OCI-LY7 (cell line): ENCODE measurements around the gene CDAN1. TPM values are rescaled to one million over a fixed set of nuclear protein-coding genes. Genes with fewer than 3 reads are reported as not detected.

Experiments used
- BruUV-seq: library from RNA; stranded (reverse); fragments of 400-500 nt; replicated peaks from 2 replicates; lab custom pipeline; 2021; lab: Mats Ljungman, UMichigan
- CTCF ChIA-PET: fragments of 300-600 bp; sonication (Branson Sonifier 250); formaldehyde crosslinking; loops from one replicate; lab custom pipeline; 2022; ENCODE audit warnings: antibody characterized with exemption; ENCODE audit not compliant: unreplicated experiment; lab: Charles Lee
- POLR2A ChIA-PET: fragments of 300-600 bp; sonication (Branson Sonifier 250); formaldehyde crosslinking; loops from one replicate; lab custom pipeline; 2022; ENCODE audit warnings: antibody characterized with exemption; lab: Charles Lee
- DNase-seq: peaks from one replicate; pipeline ENCODE4 v3.0.0-alpha.2; 2015; ENCODE audit warnings: low spot score
- H2AFZ ChIP-seq: fragments of 200-600 bp; sonication (generic), shearing (Covaris generic); 2 replicates; pipeline ENCODE4 v1.6.1; 2014; ENCODE audit warnings: mild to moderate bottlenecking, antibody characterized with exemption, low read length, moderate library complexity
- H3K27ac ChIP-seq: fragments of 200-600 bp; sonication (generic); 2 replicates; pipeline ENCODE4 v1.5.1; 2014; ENCODE audit warnings: mixed run types, low read depth, mild to moderate bottlenecking, moderate library complexity, low read length, inconsistent platforms; ENCODE audit not compliant: poor library complexity, severe bottlenecking
- H3K36me3 ChIP-seq: fragments of 200-600 bp; sonication (generic); 2 replicates; pipeline ENCODE4 v1.6.1; 2014; ENCODE audit warnings: mild to moderate bottlenecking, antibody characterized with exemption, low read length, moderate library complexity, mixed read lengths; ENCODE audit not compliant: insufficient read depth
- H3K4me1 ChIP-seq: fragments of 200-600 bp; sonication (generic); 2 replicates; pipeline ENCODE4 v1.5.1; 2014; ENCODE audit warnings: mild to moderate bottlenecking, low read length; ENCODE audit not compliant: insufficient read depth, poor library complexity, severe bottlenecking
- H3K4me2 ChIP-seq: fragments of 200-600 bp; sonication (generic); 2 replicates; pipeline ENCODE4 v1.6.1; 2014; ENCODE audit warnings: mild to moderate bottlenecking, low read length
- H3K4me3 ChIP-seq: fragments of 200-600 bp; sonication (generic); 2 replicates; pipeline ENCODE4 v1.5.1; 2014; ENCODE audit warnings: mild to moderate bottlenecking, low read depth, low read length; ENCODE audit not compliant: poor library complexity, severe bottlenecking
- H3K79me2 ChIP-seq: fragments of 200-600 bp; sonication (generic); 2 replicates; pipeline ENCODE4 v1.6.1; 2016; ENCODE audit warnings: low read depth, mild to moderate bottlenecking, low read length, moderate library complexity, mixed read lengths; ENCODE audit not compliant: insufficient read depth
- H3K9me2 ChIP-seq: fragments of 200-600 bp; sonication (generic); 2 replicates; pipeline ENCODE4 v1.6.1; 2016; ENCODE audit warnings: mild to moderate bottlenecking, low read length, mixed read lengths; ENCODE audit not compliant: insufficient read depth
- H3K9me3 ChIP-seq: fragments of 200-600 bp; sonication (generic); 2 replicates; pipeline ENCODE4 v1.6.1; 2014; ENCODE audit warnings: mild to moderate bottlenecking, mixed run types, low read length, mixed read lengths
- H4K20me1 ChIP-seq: fragments of 200-600 bp; sonication (generic); 2 replicates; pipeline ENCODE4 v1.6.1; 2014; ENCODE audit warnings: mild to moderate bottlenecking, antibody characterized with exemption, low read length, moderate library complexity, mixed read lengths; ENCODE audit not compliant: insufficient read depth
- CTCF ChIP-seq: fragments of 200-600 bp; sonication (generic); conservative IDR thresholded peaks from 2 replicates; pipeline ENCODE4 v1.5.1; 2014; ENCODE audit warnings: mild to moderate bottlenecking, antibody characterized with exemption, low read length, moderate library complexity, mixed read lengths
- EZH2phosphoT487 ChIP-seq: fragments of 200-600 bp; sonication (generic); IDR thresholded peaks from 2 replicates; pipeline ENCODE4 v1.6.1; 2018; ENCODE audit warnings: low read depth, borderline replicate concordance, mild to moderate bottlenecking, mixed run types, antibody characterized with exemption, low read length, moderate library complexity, mixed read lengths
- intact Hi-C: fragments of 100-400 bp; cut with micrococcal nuclease; formaldehyde crosslinking; loops from one replicate; pipeline ENCODE4 v1.10.0; 2022; ENCODE audit not compliant: unreplicated experiment
- total RNA-seq, 2 experiments: library from RNA; depleted of rRNA in 1 of 2; stranded (reverse); fragments of >200 nt in 1 of 2; shearing (Covaris generic) in 1 of 2; gene quantifications; 2 replicates each; pipeline ENCODE4 v1.2.3, GENCODE V29; 2014 to 2022

CDAN1 gene
- total RNA-seq, 2 experiments from 2014 or later = 28.9 to 29.5 TPM

- Histone ChIP-seq H3K4me2 (no peak overlapping the region), H4K20me1 (no peaks in the 10 kb centered on the region), H2AFZ (no peak overlapping the region), H3K9me2 (no peaks in the 10 kb centered on the region), H3K4me1 (peaks cover under 1% of the 10 kb centered on the region), H3K27ac (no peak overlapping the region), H3K4me3 (no peak overlapping the region), H3K36me3 (peaks cover 97% of the 10 kb centered on the region), H3K9me3 (no peaks in the 10 kb centered on the region), H3K79me2 (no peaks in the 10 kb centered on the region)
- ChIA-PET POLR2A (no interaction called here), CTCF (no interaction called here)
- no peak for DNase-seq
- no TSS peak for BruUV-seq
- intact Hi-C loops = no loop called here
- TF ChIP-seq EZH2phosphoT487 = no peak
- TF ChIP-seq CTCF = no peak
Measured at GRCh38 chr15:42728560-42728959, 8.4 kb downstream of the CDAN1 start.

GRCh38 chr15:42727750-42728381 lies 9.1 kb downstream of the CDAN1 start:
- no peaks in the 10 kb centered on the region for H3K9me2 ChIP-seq
- CTCF ChIA-PET = no interaction called here
- no peak for DNase-seq
- H3K4me2 ChIP-seq = no peak overlapping the region
- no peaks in the 10 kb centered on the region for H4K20me1 ChIP-seq
- no peak overlapping the region for H3K4me3 ChIP-seq
- BruUV-seq = no TSS peak
- no peaks in the 10 kb centered on the region for H3K79me2 ChIP-seq
- POLR2A ChIA-PET = no interaction called here
- H3K4me1 ChIP-seq = no peaks in the 10 kb centered on the region
- H3K9me3 ChIP-seq = no peaks in the 10 kb centered on the region
- intact Hi-C loops = no loop called here
- H2AFZ ChIP-seq = no peak overlapping the region
- H3K36me3 ChIP-seq = peaks cover 97% of the 10 kb centered on the region
- TF ChIP-seq EZH2phosphoT487 (no peak), CTCF (no peak)
- no peak overlapping the region for H3K27ac ChIP-seq

- TF ChIP-seq EZH2phosphoT487 (no peak), CTCF (no peak)
- POLR2A ChIA-PET = no interaction called here
Measured at GRCh38 chr15:42726114-42726513, 10.8 kb downstream of the CDAN1 start.

More at GRCh38 chr15:42726114-42726513, 10.8 kb downstream of the CDAN1 start:
- Histone ChIP-seq H3K9me3 (no peaks in the 10 kb centered on the region), H3K4me2 (no peak overlapping the region), H2AFZ (no peak overlapping the region), H3K4me3 (no peak overlapping the region), H3K4me1 (no peaks in the 10 kb centered on the region), H3K79me2 (no peaks in the 10 kb centered on the region), H4K20me1 (no peaks in the 10 kb centered on the region), H3K27ac (no peak overlapping the region), H3K36me3 (peaks cover 92% of the 10 kb centered on the region), H3K9me2 (no peaks in the 10 kb centered on the region)
- intact Hi-C loops = no loop called here
- no peak for DNase-seq
- BruUV-seq = no TSS peak
- CTCF ChIA-PET = no interaction called here
